ENCODE results near the gene PPP2R5A. TPM values are rescaled to one million over a fixed set of nuclear protein-coding genes. Genes with fewer than 3 reads are reported as not detected.

Gene PPP2R5A
- total and polyA plus RNA-seq, 2 of the 13 experiments (the other 11 are each of a cell fraction or from before 2014, with no cell fraction given): 22.0 to 31.4 TPM

- CTCF ChIA-PET (ENCODE audit: low intra/inter-chr PET ratio, low total read pairs): no interaction called here
- Histone ChIP-seq H3K9ac (ENCODE audit: insufficient read depth, low read depth, low read length) (peak overlapping the region; percentile 91), H3K79me2 (ENCODE audit: insufficient read depth, low read length) (peaks cover 68% of the 10 kb centered on the region), H3K36me3 (replicated peaks in 1 of 2; ENCODE audit: control insufficient read depth in 1 of 2, insufficient read depth in 2 of 2, low read length in 2 of 2) (no peaks in the 10 kb centered on the region), H3K4me3 (replicated peaks in 1 of 3; ENCODE audit: insufficient read depth in 1 of 3, low read depth in 2 of 3, low read length in 3 of 3) (peak overlapping the region; percentile 85 to 98 (median 96)), H3K27me3 (ENCODE audit: control insufficient read depth in 1 of 2, insufficient read depth in 2 of 2, low read length in 2 of 2) (no peaks in the 10 kb centered on the region; a peak in 1 of 5 replicates), H3K4me1 (ENCODE audit: insufficient read depth, low read length) (peaks cover 55% of the 10 kb centered on the region), H4K20me1 (ENCODE audit: insufficient read depth, low read length) (peaks cover 56% of the 10 kb centered on the region), H3K9me3 (ENCODE audit: low read length) (no peaks in the 10 kb centered on the region), H3K4me2 (ENCODE audit: low read depth, low read length) (peak overlapping the region; percentile 82), H3K27ac (ENCODE audit: extremely low read length, insufficient read depth, low read length) (peak overlapping the region; percentile 91), H2AFZ (ENCODE audit: low read length) (no peak overlapping the region)
- 25% methylated on average over 3 of the region's 3 CpGs for WGBS (ENCODE audit: low lambda C conversion rate)
- TF ChIP-seq ZNF350 (CRISPR knock-in tag; IDR thresholded peaks at IDR 0.05; ENCODE audit: borderline replicate concordance, low read depth) (no peak), SIN3A (IDR thresholded peaks at IDR 0.05; ENCODE audit: borderline replicate concordance, low read depth, low read length) (peak; percentile 4; the same call in 1 of the 2 replicates), SNAPC2 (CRISPR knock-in tag; IDR thresholded peaks at IDR 0.05) (no peak), ZNF761 (CRISPR knock-in tag; conservative IDR thresholded peaks at IDR 0.05) (no peak), FIP1L1 (IDR thresholded peaks at IDR 0.05; ENCODE audit: borderline replicate concordance, insufficient read depth, low read depth, low read length) (no peak), IRX3 (CRISPR knock-in tag; IDR thresholded peaks at IDR 0.05; ENCODE audit: borderline replicate concordance, low read depth) (no peak), FOXC1 (CRISPR knock-in tag; IDR thresholded peaks at IDR 0.05; ENCODE audit: borderline replicate concordance) (no peak), ATF7 (IDR thresholded peaks at IDR 0.05) (peak; percentile 56), ATF7 (CRISPR knock-in tag; IDR thresholded peaks at IDR 0.05) (no peak), DMTF1 (CRISPR knock-in tag; IDR thresholded peaks at IDR 0.05) (no peak)
- BruUV-seq (replicated peaks): no TSS peak
- FAIRE-seq (no peak), ATAC-seq (no peak), DNase-seq (ENCODE audit: low spot score) (no peak)
- in situ Hi-C loops (cut with HindIII; ENCODE audit: extremely low pct_ligation_motif_present, low pct_unique_long_range_greater_than_20kb) (no loop called here), intact Hi-C loops (cut with micrococcal nuclease; ENCODE audit: unreplicated experiment) (loop anchor here (2.0 to 5.0 kb wide), 3 partner anchors 45 to 169 kb away; no protein-coding TSS in a partner anchor)
- POLR2A ChIA-PET: interaction anchor here (1.4 to 2.0 kb wide), 5 partner anchors 23 to 252 kb away, joined by 3 to 18 read pairs (median 4); partner anchors contain the start of genes DTL and INTS7
These were observed 2.2 kb downstream of the PPP2R5A start for GRCh38 chr1:212287261-212287895.

Measured in HepG2 (cell line).